ENCODE data around the gene SLC39A7.

- no peak for TF ChIP-seq CTCF (conservative IDR thresholded peaks at IDR 0.05)
- TF ChIP-seq EZH2 (IDR thresholded peaks at IDR 0.05; ENCODE audit: low read depth) = no peak
Measured at GRCh38 chr6:33206864-33207551, 6.3 kb downstream of the SLC39A7 start.

Measured in PC-9 (cell line).